ENCODE measurements around the gene RPL28.
"Not testable (repeated sequence)": the region's sequence is repeated elsewhere in the genome, so short reads cannot be mapped to it uniquely, and the experiment has no call there.

Gene RPL28

GRCh38 chr19:55390461-55390880 lies 4.7 kb downstream of the RPL28 start:
- Histone ChIP-seq H3K36me3 (ENCODE audit: control insufficient read depth, insufficient read depth, low read length) (peaks cover 45% of the 10 kb centered on the region), H3K4me1 (ENCODE audit: control insufficient read depth, insufficient read depth, low read length) (peaks cover 59% of the 10 kb centered on the region), H3K27ac (ENCODE audit: low read depth, low read length) (no peak overlapping the region)

GRCh38 chr19:55391191-55391670 lies 5.5 kb downstream of the RPL28 start:
- Histone ChIP-seq H3K9me3 (ENCODE audit: control insufficient read depth, insufficient read depth, low read depth, low read length) (no peaks in the 10 kb centered on the region), H3K36me3 (ENCODE audit: control insufficient read depth, insufficient read depth, low read length) (peaks cover 40% of the 10 kb centered on the region), H3K27me3 (ENCODE audit: control insufficient read depth, insufficient read depth, low read length) (no peaks in the 10 kb centered on the region), H3K27ac (ENCODE audit: low read depth, low read length) (no peak overlapping the region), H3K4me1 (ENCODE audit: control insufficient read depth, insufficient read depth, low read length) (peaks cover 59% of the 10 kb centered on the region), H3K4me3 (ENCODE audit: low read depth, low read length) (no peak overlapping the region), H3K9ac (ENCODE audit: low read length) (no peak overlapping the region)

More at GRCh38 chr19:55390461-55390880, 4.7 kb downstream of the RPL28 start:
- Histone ChIP-seq H3K27me3 (ENCODE audit: control insufficient read depth, insufficient read depth, low read length) (no peaks in the 10 kb centered on the region), H3K9me3 (ENCODE audit: control insufficient read depth, insufficient read depth, low read depth, low read length) (no peaks in the 10 kb centered on the region), H3K4me3 (ENCODE audit: low read depth, low read length) (no peak overlapping the region), H3K9ac (ENCODE audit: low read length) (no peak overlapping the region)

- Histone ChIP-seq H3K27me3 (ENCODE audit: control insufficient read depth, insufficient read depth, low read length) (no peaks in the 10 kb centered on the region), H3K36me3 (ENCODE audit: control insufficient read depth, insufficient read depth, low read length) (peaks cover 33% of the 10 kb centered on the region), H3K9me3 (ENCODE audit: control insufficient read depth, insufficient read depth, low read depth, low read length) (no peaks in the 10 kb centered on the region), H3K4me1 (ENCODE audit: control insufficient read depth, insufficient read depth, low read length) (peaks cover 56% of the 10 kb centered on the region), H3K4me3 (ENCODE audit: low read depth, low read length) (peak overlapping the region; percentile 16; the same call in 1 of the 2 replicates), H3K27ac (ENCODE audit: low read depth, low read length) (no peak overlapping the region), H3K9ac (ENCODE audit: low read length) (no peak overlapping the region)
Observed at GRCh38 chr19:55391702-55392615, 6.2 kb downstream of the RPL28 start.

- Histone ChIP-seq H3K9me3 (ENCODE audit: control insufficient read depth, insufficient read depth, low read depth, low read length) (no peaks in the 10 kb centered on the region), H3K4me1 (ENCODE audit: control insufficient read depth, insufficient read depth, low read length) (peaks cover 45% of the 10 kb centered on the region; the same call in 1 of the 2 replicates), H3K27ac (ENCODE audit: low read depth, low read length) (no peak overlapping the region), H3K9ac (ENCODE audit: low read length) (peak overlapping the region; percentile 10), H3K27me3 (ENCODE audit: control insufficient read depth, insufficient read depth, low read length) (no peaks in the 10 kb centered on the region), H3K36me3 (ENCODE audit: control insufficient read depth, insufficient read depth, low read length) (peaks cover 22% of the 10 kb centered on the region), H3K4me3 (ENCODE audit: low read depth, low read length) (no peak overlapping the region)
Observed at GRCh38 chr19:55392820-55393761, 7.4 kb downstream of the RPL28 start.

- Histone ChIP-seq H3K4me1 (ENCODE audit: control insufficient read depth, insufficient read depth, low read length) (0 out of 2 replicates have a peak, but pooled peaks cover under 1% of the 10 kb centered on the region), H3K27me3 (ENCODE audit: control insufficient read depth, insufficient read depth, low read length) (no peaks in the 10 kb centered on the region), H3K9me3 (ENCODE audit: control insufficient read depth, insufficient read depth, low read depth, low read length) (no peaks in the 10 kb centered on the region), H3K4me3 (ENCODE audit: low read depth, low read length) (no peak overlapping the region), H3K27ac (ENCODE audit: low read depth, low read length) (no peak overlapping the region), H3K9ac (ENCODE audit: low read length) (no peak overlapping the region), H3K36me3 (ENCODE audit: control insufficient read depth, insufficient read depth, low read length) (peaks cover 28% of the 10 kb centered on the region)
Observed at GRCh38 chr19:55398200-55398925, 12.6 kb downstream of the RPL28 start.

- no peaks in the 10 kb centered on the region for H3K27me3 ChIP-seq (ENCODE audit: control insufficient read depth, insufficient read depth, low read length)
- H3K4me3 ChIP-seq (ENCODE audit: low read depth, low read length) = no peak overlapping the region
- no peak overlapping the region for H3K9ac ChIP-seq (ENCODE audit: low read length)
- H3K36me3 ChIP-seq (ENCODE audit: control insufficient read depth, insufficient read depth, low read length) = peaks cover 44% of the 10 kb centered on the region
- H3K9me3 ChIP-seq (ENCODE audit: control insufficient read depth, insufficient read depth, low read depth, low read length) = no peaks in the 10 kb centered on the region
- H3K27ac ChIP-seq (ENCODE audit: low read depth, low read length) = no peak overlapping the region
- peaks cover 1% of the 10 kb centered on the region; the same call in 1 of the 2 replicates for H3K4me1 ChIP-seq (ENCODE audit: control insufficient read depth, insufficient read depth, low read length)
Observed at GRCh38 chr19:55400281-55401087, 14.8 kb downstream of the RPL28 start.

GRCh38 chr19:55401390-55401789 lies 15.7 kb downstream of the RPL28 start:
- not testable (repeated sequence) for H3K9me3 ChIP-seq (ENCODE audit: control insufficient read depth, insufficient read depth, low read depth, low read length); H3K27me3 ChIP-seq (ENCODE audit: control insufficient read depth, insufficient read depth, low read length); H3K9ac ChIP-seq (ENCODE audit: low read length); H3K27ac ChIP-seq (ENCODE audit: low read depth, low read length); H3K4me3 ChIP-seq (ENCODE audit: low read depth, low read length)
- peaks cover 53% of the 10 kb centered on the region for H3K36me3 ChIP-seq (ENCODE audit: control insufficient read depth, insufficient read depth, low read length)
- H3K4me1 ChIP-seq (ENCODE audit: control insufficient read depth, insufficient read depth, low read length) = peaks cover 11% of the 10 kb centered on the region

- H3K9ac ChIP-seq (ENCODE audit: low read length) = no peak overlapping the region
- H3K4me3 ChIP-seq (ENCODE audit: low read depth, low read length) = no peak overlapping the region
- no peak overlapping the region for H3K27ac ChIP-seq (ENCODE audit: low read depth, low read length)
- peaks cover 58% of the 10 kb centered on the region for H3K36me3 ChIP-seq (ENCODE audit: control insufficient read depth, insufficient read depth, low read length)
- peaks cover 16% of the 10 kb centered on the region for H3K4me1 ChIP-seq (ENCODE audit: control insufficient read depth, insufficient read depth, low read length)
- H3K9me3 ChIP-seq (ENCODE audit: control insufficient read depth, insufficient read depth, low read depth, low read length) = no peaks in the 10 kb centered on the region
- no peaks in the 10 kb centered on the region for H3K27me3 ChIP-seq (ENCODE audit: control insufficient read depth, insufficient read depth, low read length)
Observed at GRCh38 chr19:55402509-55402908, 16.8 kb downstream of the RPL28 start.

GRCh38 chr19:55405638-55406037 lies 19.9 kb downstream of the RPL28 start:
- Histone ChIP-seq H3K4me1 (ENCODE audit: control insufficient read depth, insufficient read depth, low read length) (peaks cover 22% of the 10 kb centered on the region), H3K27ac (ENCODE audit: low read depth, low read length) (no peak overlapping the region), H3K36me3 (ENCODE audit: control insufficient read depth, insufficient read depth, low read length) (peaks cover 54% of the 10 kb centered on the region), H3K9me3 (ENCODE audit: control insufficient read depth, insufficient read depth, low read depth, low read length) (peaks cover 4% of the 10 kb centered on the region; the same call in 1 of the 2 replicates), H3K4me3 (ENCODE audit: low read depth, low read length) (peak overlapping the region; percentile 79), H3K9ac (ENCODE audit: low read length) (peak overlapping the region; percentile 87), H3K27me3 (ENCODE audit: control insufficient read depth, insufficient read depth, low read length) (no peaks in the 10 kb centered on the region)

Data from HUES6 (cell line).